Left lung (tissue), 10 donors: ENCODE data around the gene PTTG1IP. TPM values are rescaled to one million over a fixed set of nuclear protein-coding genes. Genes with fewer than 3 reads are reported as not detected.

Experiments
- ATAC-seq: fragments of 200-7000 bp; cut with Tn5 transposase; one replicate; pipeline ENCODE4 v1.9.1; 2020; ENCODE audit warnings: moderate library complexity
- DNase-seq, 4 donors: peaks; one replicate each; pipeline ENCODE4 v3.0.0-alpha.2; 2013 to 2020
- H3K27ac ChIP-seq, 2 donors: fragments of 200-600 bp; sonication (generic) in 1 of 2; one replicate each; pipeline versions ENCODE4 v1.5.0 to v1.8.0; 2020 to 2021
- H3K27me3 ChIP-seq, 2 donors: fragments of 200-600 bp; sonication (generic) in 1 of 2; one replicate each; pipeline versions ENCODE4 v1.5.0 to v1.8.0; 2020 to 2021
- H3K36me3 ChIP-seq, 2 donors: fragments of 200-600 bp; sonication (generic) in 1 of 2; one replicate each; pipeline versions ENCODE4 v1.5.0 to v1.8.0; 2020 to 2021
- H3K4me1 ChIP-seq, 2 donors: fragments of 200-600 bp; one replicate each; pipeline ENCODE4 v1.8.0; 2021
- H3K4me3 ChIP-seq, 2 donors: fragments of 200-600 bp; sonication (generic) in 1 of 2; one replicate each; pipeline versions ENCODE4 v1.5.0 to v1.8.0; 2020 to 2021; ENCODE audit warnings: mild to moderate bottlenecking in 1 of 2
- H3K9me3 ChIP-seq, 2 donors: fragments of 200-600 bp; sonication (generic) in 1 of 2; one replicate each; pipeline versions ENCODE4 v1.5.0 to v1.8.0; 2020 to 2021
- intact Hi-C, 2 donors: fragments of 100-400 bp; cut with DNase I; formaldehyde crosslinking; loops; one replicate each; pipeline versions ENCODE4 v1.11.2 to v1.14.2; 2022
- polyA plus RNA-seq, 6 donors: library from polyadenylated mRNA; unstranded; fragments of 120-200 nt; gene quantifications; one replicate each; pipeline ENCODE4 v1.2.1, GENCODE V29; 2013; ENCODE audit not compliant: insufficient read length in 6 of 6
- total RNA-seq, 2 donors: library from RNA; stranded (reverse); fragmentation: NEBNext Ultra II Directional; extraction: Animal tissue kit (Norgen Biotek cat#: 25700); gene quantifications; one replicate each; pipeline ENCODE4 v1.2.1, GENCODE V29; 2021
- TF ChIP-seq, protein P1 (sequence below), 2 donors: fragments of 200-600 bp; sonication (generic) in 1 of 2; IDR thresholded peaks; one replicate each; pipeline versions ENCODE4 v1.5.0 to v1.8.0; 2021; ENCODE audit warnings: antibody characterized with exemption in 2 of 2
- donor health status: DM: no; HTN: yes; CAD: no.
- donor health status: DM: no; HTN: no; CAD: no.

The PTTG1IP gene
- total and polyA plus RNA-seq, 8 donors: 195 to 263 (median 217) TPM

DNA sequence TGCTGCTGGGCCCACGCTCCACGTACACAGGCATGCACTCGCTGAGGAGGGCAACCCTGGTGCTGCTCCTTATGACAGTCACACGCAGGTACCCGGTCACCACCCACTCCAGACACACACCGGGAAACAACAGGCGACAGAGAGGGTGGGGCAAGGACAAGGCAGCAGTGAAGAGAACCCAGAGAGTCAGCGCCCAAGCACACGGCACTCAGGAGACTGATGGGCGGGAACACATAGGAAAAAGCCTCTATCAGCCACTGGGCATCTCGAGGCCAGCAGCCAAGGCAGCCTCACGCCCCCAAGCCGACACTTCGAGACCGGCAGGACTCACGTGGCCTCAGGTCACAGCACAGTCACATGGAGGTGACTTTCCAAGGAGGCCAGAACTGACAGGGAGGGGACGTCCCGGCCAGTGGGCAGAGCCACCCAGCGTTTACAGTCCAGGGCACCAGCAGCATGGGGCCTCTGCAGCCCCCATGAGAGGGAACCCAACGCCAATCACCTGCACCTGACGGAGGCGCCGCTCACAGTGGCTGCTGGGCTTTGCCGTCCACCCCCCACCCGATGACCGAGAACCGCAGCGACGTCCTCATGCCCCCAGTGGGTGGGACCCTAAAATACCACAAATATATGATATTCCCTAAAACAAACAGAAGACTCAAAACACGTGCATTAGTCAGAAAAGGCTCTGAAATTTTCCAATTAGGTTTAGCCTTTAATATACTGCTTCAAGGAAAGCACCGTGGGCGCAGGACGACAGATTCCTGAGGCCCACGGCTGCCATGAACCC is 19.7 kb downstream of the PTTG1IP start:
- Histone ChIP-seq H3K9me3 (no peaks in the 10 kb centered on the region), H3K27me3 (no peaks in the 10 kb centered on the region), H3K4me3 (no peak overlapping the region), H3K36me3 (peaks cover 0 to 96% of the 10 kb centered on the region in 2 donors), H3K4me1 (peaks cover 0 to 27% of the 10 kb centered on the region in 2 donors), H3K27ac (no peak overlapping the region)
- intact Hi-C loops: no loop called here
- TF ChIP-seq, protein P1, sequence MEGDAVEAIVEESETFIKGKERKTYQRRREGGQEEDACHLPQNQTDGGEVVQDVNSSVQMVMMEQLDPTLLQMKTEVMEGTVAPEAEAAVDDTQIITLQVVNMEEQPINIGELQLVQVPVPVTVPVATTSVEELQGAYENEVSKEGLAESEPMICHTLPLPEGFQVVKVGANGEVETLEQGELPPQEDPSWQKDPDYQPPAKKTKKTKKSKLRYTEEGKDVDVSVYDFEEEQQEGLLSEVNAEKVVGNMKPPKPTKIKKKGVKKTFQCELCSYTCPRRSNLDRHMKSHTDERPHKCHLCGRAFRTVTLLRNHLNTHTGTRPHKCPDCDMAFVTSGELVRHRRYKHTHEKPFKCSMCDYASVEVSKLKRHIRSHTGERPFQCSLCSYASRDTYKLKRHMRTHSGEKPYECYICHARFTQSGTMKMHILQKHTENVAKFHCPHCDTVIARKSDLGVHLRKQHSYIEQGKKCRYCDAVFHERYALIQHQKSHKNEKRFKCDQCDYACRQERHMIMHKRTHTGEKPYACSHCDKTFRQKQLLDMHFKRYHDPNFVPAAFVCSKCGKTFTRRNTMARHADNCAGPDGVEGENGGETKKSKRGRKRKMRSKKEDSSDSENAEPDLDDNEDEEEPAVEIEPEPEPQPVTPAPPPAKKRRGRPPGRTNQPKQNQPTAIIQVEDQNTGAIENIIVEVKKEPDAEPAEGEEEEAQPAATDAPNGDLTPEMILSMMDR (IDR thresholded peaks at IDR 0.05): no peak
- ATAC-seq: no peak
- DNase-seq: peak in 1 of 4 donors; percentile 58

DNA sequence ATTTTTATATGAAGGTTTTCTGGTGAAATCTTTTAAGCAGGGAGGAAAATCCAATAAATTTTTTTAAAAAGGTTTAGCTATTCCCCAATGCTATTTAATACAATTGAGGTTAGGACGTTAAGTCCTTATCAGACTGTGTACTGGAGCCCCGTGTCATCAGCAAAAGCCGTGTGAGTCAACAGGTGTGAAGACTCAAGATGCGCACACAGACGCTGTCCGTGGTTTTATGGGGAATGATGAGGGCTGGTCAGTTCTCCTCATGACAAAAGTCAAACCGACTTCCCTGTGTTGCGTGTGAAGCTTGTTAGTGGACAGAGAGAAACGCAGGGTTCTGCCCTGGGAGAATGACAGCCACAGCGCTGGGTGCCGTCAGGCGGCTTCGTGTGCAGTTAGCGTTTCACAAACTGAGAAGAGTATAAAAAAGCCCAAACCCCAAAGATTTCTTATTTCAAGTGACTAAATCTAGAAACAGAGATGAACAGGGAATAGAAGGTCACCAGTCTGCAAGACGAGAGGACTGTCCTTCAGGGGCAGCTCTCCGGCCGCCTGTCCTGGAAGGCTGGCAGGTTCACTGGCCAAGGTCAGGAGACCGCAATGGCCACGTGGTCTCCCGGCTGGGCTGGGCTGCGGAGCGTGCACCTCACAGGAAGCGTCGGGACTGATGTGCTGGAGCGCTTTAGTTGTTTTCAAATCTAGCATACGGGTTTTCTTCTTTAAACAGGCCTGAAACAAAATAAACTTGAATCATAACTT is 22.4 kb downstream of the PTTG1IP start:
- Histone ChIP-seq H3K9me3 (no peaks in the 10 kb centered on the region), H3K4me1 (peaks cover 5 to 39% of the 10 kb centered on the region in 2 donors), H3K4me3 (no peak overlapping the region), H3K36me3 (peaks cover 0 to 84% of the 10 kb centered on the region in 2 donors), H3K27ac (no peak overlapping the region), H3K27me3 (no peaks in the 10 kb centered on the region)
- intact Hi-C loops: no loop called here
- ATAC-seq (no peak), DNase-seq (peak in 2 of 4 donors; percentile 16 to 73)
- TF ChIP-seq, protein P1 (IDR thresholded peaks at IDR 0.05): no peak

DNA sequence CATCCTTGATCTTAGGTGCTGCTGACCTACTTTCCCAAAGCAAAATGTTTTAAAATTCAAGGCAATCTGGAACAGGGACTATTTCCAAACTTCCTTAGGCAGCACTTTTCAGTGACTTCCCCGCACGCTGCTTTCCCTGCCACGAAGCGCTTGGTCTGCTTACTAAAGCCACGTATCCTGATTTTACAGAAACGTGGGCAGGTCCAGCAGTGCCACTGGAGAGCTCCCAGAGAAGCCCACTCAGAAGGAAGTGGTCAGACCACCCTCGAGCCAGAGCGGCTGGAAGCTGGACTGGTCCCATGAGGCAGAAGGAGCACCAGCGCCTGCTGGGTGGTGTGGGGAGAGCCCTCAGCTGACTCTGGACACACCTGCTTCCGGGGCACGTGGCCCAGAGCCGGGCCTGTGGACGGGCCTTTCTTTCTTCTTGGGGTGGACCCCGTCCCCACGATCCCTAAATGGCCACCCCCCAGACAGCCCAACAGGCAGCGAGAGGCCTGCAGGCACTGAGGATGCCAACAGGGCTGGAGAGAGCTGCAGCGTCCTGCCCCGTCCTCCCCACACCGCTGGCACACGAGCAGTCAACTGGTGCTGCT is 23.2 kb downstream of the PTTG1IP start:
- no peaks in the 10 kb centered on the region for H3K27me3 ChIP-seq
- H3K4me1 ChIP-seq: peaks cover 5 to 47% of the 10 kb centered on the region in 2 donors
- TF ChIP-seq, protein P1 (IDR thresholded peaks at IDR 0.05): no peak
- H3K27ac ChIP-seq: peak overlapping the region in 1 of 2 donors; percentile 23
- ATAC-seq (no peak), DNase-seq (peak in 2 of 4 donors; percentile 28 to 65)
- no peak overlapping the region for H3K4me3 ChIP-seq
- H3K9me3 ChIP-seq: no peaks in the 10 kb centered on the region
- intact Hi-C loops: no loop called here
- H3K36me3 ChIP-seq: peaks cover 0 to 77% of the 10 kb centered on the region in 2 donors

DNA sequence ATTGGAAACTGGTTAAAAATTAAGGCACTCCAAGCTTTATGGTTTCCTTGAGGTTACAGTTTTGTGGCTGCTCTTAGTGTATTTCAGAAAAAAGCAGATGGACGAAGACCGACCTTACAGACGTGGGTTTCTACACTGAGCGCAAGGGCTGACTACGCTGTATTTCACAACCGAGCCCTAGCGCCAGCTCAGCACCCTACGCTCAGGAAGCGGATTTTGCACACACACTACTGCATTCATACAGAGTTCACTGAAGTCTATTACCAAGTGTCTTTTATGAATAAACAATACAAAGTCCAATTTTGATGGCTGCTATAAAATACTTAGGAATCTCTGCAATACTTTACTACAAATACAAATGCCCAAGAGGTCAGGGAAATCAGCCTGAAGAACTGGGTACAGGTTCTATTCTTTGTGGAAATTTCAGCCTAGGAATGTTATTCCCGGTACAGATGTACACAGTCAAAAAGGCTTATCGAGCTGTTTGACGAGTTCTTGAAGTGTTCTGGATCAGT is 23.8 kb downstream of the PTTG1IP start:
- intact Hi-C loops: no loop called here
- Histone ChIP-seq H3K27me3 (no peaks in the 10 kb centered on the region), H3K36me3 (peaks cover 0 to 70% of the 10 kb centered on the region in 2 donors), H3K4me1 (peaks cover 5 to 45% of the 10 kb centered on the region in 2 donors), H3K27ac (peak overlapping the region in 1 of 2 donors; percentile 23), H3K4me3 (no peak overlapping the region), H3K9me3 (no peaks in the 10 kb centered on the region)
- no peak for ATAC-seq
- DNase-seq: peak in 2 of 4 donors; percentile 34 to 64
- TF ChIP-seq, protein P1 (IDR thresholded peaks at IDR 0.05): no peak
